Measurements from ENCODE around the gene NAALADL2.
"Not testable (repeated sequence)": the region's sequence is repeated elsewhere in the genome, so short reads cannot be mapped to it uniquely, and the experiment has no call there.

The NAALADL2 gene

GRCh38 chr3:175355801-175356335 is 496.7 kb downstream of the NAALADL2 start:
- no peaks in the 10 kb centered on the region for H3K9me3 ChIP-seq (ENCODE audit: control insufficient read depth, low read length)
- H3K27ac ChIP-seq (ENCODE audit: insufficient read depth, low read depth, low read length, poor library complexity, severe bottlenecking), result no peak overlapping the region
- WGBS, 2 experiments, result 86 to 100% methylated on average over 2 to 3 of the region's 3 CpGs
- H3K27me3 ChIP-seq (ENCODE audit: control insufficient read depth, insufficient read depth, low read length, poor library complexity, severe bottlenecking), result no peaks in the 10 kb centered on the region
- no peaks in the 10 kb centered on the region for H3K36me3 ChIP-seq (ENCODE audit: control insufficient read depth, insufficient read depth, low read length)
- H3K4me1 ChIP-seq (ENCODE audit: control insufficient read depth, insufficient read depth, low read length), result no peaks in the 10 kb centered on the region
- no peak overlapping the region for H3K4me3 ChIP-seq (ENCODE audit: insufficient read depth, low read depth, low read length)

DNA sequence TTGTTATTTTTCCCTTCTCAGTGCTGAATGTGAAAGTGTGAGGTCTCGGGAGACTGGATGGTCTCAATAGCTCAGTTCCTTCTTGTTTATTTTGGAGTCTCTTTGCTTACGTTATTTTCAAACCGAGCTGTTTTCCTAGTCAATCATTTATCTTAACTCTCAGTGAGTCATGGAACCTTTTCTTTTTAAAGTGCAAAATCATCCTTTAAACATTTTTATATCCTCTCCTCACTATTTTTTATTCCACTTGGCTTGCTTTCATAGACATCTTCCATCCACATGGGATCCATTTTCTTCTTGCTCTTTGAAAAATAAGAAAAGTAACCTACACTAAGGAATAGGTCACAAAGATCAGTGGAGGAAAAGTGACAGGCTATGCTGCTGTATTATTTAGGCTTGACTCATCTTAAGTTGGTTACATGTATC is 497.8 kb downstream of the NAALADL2 start:
- no peaks in the 10 kb centered on the region for H3K27me3 ChIP-seq (ENCODE audit: control insufficient read depth, insufficient read depth, low read length, poor library complexity, severe bottlenecking)
- H3K4me1 ChIP-seq (ENCODE audit: control insufficient read depth, insufficient read depth, low read length), result no peaks in the 10 kb centered on the region
- 91 to 99% methylated on average over 3 of the region's 3 CpGs for WGBS, 2 experiments
- no peaks in the 10 kb centered on the region for H3K36me3 ChIP-seq (ENCODE audit: control insufficient read depth, insufficient read depth, low read length)
- H3K4me3 ChIP-seq (ENCODE audit: insufficient read depth, low read depth, low read length), result no peak overlapping the region
- no peak overlapping the region for H3K27ac ChIP-seq (ENCODE audit: insufficient read depth, low read depth, low read length, poor library complexity, severe bottlenecking)
- H3K9me3 ChIP-seq (ENCODE audit: control insufficient read depth, low read length), result no peaks in the 10 kb centered on the region

DNA sequence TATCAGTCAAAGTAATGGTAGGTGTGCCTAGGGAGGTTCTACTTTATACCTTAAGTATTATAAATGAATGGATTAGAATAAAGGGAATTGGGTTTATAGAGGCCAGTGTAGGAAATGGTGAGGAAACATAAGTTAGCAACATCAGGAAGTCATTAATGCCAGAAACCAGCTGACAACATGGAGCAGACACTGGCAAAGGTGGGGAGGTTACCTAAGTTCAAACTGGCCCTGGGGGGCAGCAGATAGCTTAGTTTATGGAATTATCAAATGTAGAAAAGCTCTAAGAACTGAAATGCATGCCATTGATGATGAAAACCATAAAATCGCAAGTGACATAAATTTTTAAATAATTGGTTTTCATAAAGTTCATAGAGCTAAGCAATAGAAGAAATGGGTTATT is 498.6 kb downstream of the NAALADL2 start:
- Histone ChIP-seq H3K9me3 (ENCODE audit: control insufficient read depth, low read length) (no peaks in the 10 kb centered on the region), H3K4me3 (ENCODE audit: insufficient read depth, low read depth, low read length) (no peak overlapping the region), H3K27me3 (ENCODE audit: control insufficient read depth, insufficient read depth, low read length, poor library complexity, severe bottlenecking) (no peaks in the 10 kb centered on the region), H3K4me1 (ENCODE audit: control insufficient read depth, insufficient read depth, low read length) (no peaks in the 10 kb centered on the region), H3K36me3 (ENCODE audit: control insufficient read depth, insufficient read depth, low read length) (no peaks in the 10 kb centered on the region), H3K27ac (ENCODE audit: insufficient read depth, low read depth, low read length, poor library complexity, severe bottlenecking) (no peak overlapping the region)
- 86 to 94% methylated on average over 1 of the region's 1 CpG for WGBS, 2 experiments

- Histone ChIP-seq H3K4me3 (ENCODE audit: insufficient read depth, low read depth, low read length) (no peak overlapping the region), H3K9me3 (ENCODE audit: control insufficient read depth, low read length) (no peaks in the 10 kb centered on the region), H3K36me3 (ENCODE audit: control insufficient read depth, insufficient read depth, low read length) (no peaks in the 10 kb centered on the region), H3K4me1 (ENCODE audit: control insufficient read depth, insufficient read depth, low read length) (no peaks in the 10 kb centered on the region), H3K27ac (ENCODE audit: insufficient read depth, low read depth, low read length, poor library complexity, severe bottlenecking) (no peak overlapping the region), H3K27me3 (ENCODE audit: control insufficient read depth, insufficient read depth, low read length, poor library complexity, severe bottlenecking) (no peaks in the 10 kb centered on the region)
These were observed 499.8 kb downstream of the NAALADL2 start for GRCh38 chr3:175358935-175359334.

DNA sequence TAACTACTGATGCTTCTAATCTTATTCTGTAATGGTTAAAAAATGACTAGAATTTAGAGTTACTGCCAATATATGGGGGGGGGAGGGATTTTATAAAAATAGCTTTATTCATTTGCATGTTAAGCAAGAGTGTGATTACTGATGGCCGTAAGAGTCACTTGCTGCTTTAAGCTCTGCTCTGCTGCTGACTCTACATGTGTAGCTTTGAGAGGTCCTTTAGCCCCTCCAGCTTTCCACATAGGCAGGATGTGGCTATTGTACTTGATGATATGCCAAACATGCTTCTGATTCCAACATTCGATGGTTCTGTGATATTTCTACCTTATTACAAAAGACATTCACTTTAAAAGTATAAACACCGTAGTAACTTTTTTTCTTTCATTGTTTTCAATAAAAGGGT is 511.3 kb downstream of the NAALADL2 start:
- not testable (repeated sequence) for H3K4me1 ChIP-seq (ENCODE audit: control insufficient read depth, insufficient read depth, low read length); H3K27ac ChIP-seq (ENCODE audit: insufficient read depth, low read depth, low read length, poor library complexity, severe bottlenecking); H3K4me3 ChIP-seq (ENCODE audit: insufficient read depth, low read depth, low read length); H3K36me3 ChIP-seq (ENCODE audit: control insufficient read depth, insufficient read depth, low read length); H3K9me3 ChIP-seq (ENCODE audit: control insufficient read depth, low read length); H3K27me3 ChIP-seq (ENCODE audit: control insufficient read depth, insufficient read depth, low read length, poor library complexity, severe bottlenecking)
- WGBS, 2 experiments, result 89 to 96% methylated on average over 2 of the region's 3 CpGs

DNA sequence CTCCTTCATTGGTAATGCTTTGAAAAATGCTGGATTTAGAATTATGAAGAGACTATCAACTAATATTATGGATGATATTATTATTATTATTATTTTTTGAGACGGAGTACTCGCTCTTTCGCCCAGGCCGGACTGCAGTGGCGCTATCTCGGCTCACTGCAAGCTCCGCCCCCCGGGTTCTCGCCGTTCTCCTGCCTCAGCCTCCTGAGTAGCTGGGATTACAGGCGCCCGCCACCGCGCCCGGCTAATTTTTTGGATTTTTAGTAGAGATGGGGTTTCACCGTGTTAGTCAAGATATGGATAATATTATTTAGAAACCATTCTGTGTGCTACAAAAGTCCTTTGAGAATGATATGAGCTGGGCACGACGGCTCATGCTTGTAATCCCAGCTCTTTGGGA is 512.1 kb downstream of the NAALADL2 start:
- H3K27ac ChIP-seq (ENCODE audit: insufficient read depth, low read depth, low read length, poor library complexity, severe bottlenecking); H3K4me1 ChIP-seq (ENCODE audit: control insufficient read depth, insufficient read depth, low read length); H3K27me3 ChIP-seq (ENCODE audit: control insufficient read depth, insufficient read depth, low read length, poor library complexity, severe bottlenecking); H3K4me3 ChIP-seq (ENCODE audit: insufficient read depth, low read depth, low read length); H3K36me3 ChIP-seq (ENCODE audit: control insufficient read depth, insufficient read depth, low read length); H3K9me3 ChIP-seq (ENCODE audit: control insufficient read depth, low read length): not testable (repeated sequence)
- 92 to 94% methylated on average over 18 of the region's 18 CpGs for WGBS, 2 experiments

GRCh38 chr3:175374705-175375104 is 515.6 kb downstream of the NAALADL2 start:
- H3K4me1 ChIP-seq (ENCODE audit: control insufficient read depth, insufficient read depth, low read length), result no peaks in the 10 kb centered on the region
- no CpG with 5 or more reads among the region's 1 CpG for WGBS, 2 experiments
- no peak overlapping the region for H3K27ac ChIP-seq (ENCODE audit: insufficient read depth, low read depth, low read length, poor library complexity, severe bottlenecking)
- no peaks in the 10 kb centered on the region for H3K9me3 ChIP-seq (ENCODE audit: control insufficient read depth, low read length)
- H3K4me3 ChIP-seq (ENCODE audit: insufficient read depth, low read depth, low read length), result no peak overlapping the region
- H3K27me3 ChIP-seq (ENCODE audit: control insufficient read depth, insufficient read depth, low read length, poor library complexity, severe bottlenecking), result no peaks in the 10 kb centered on the region
- no peaks in the 10 kb centered on the region for H3K36me3 ChIP-seq (ENCODE audit: control insufficient read depth, insufficient read depth, low read length)

- Histone ChIP-seq H3K27me3 (ENCODE audit: control insufficient read depth, insufficient read depth, low read length, poor library complexity, severe bottlenecking) (no peaks in the 10 kb centered on the region), H3K36me3 (ENCODE audit: control insufficient read depth, insufficient read depth, low read length) (no peaks in the 10 kb centered on the region), H3K4me3 (ENCODE audit: insufficient read depth, low read depth, low read length) (no peak overlapping the region), H3K9me3 (ENCODE audit: control insufficient read depth, low read length) (no peaks in the 10 kb centered on the region), H3K27ac (ENCODE audit: insufficient read depth, low read depth, low read length, poor library complexity, severe bottlenecking) (no peak overlapping the region), H3K4me1 (ENCODE audit: control insufficient read depth, insufficient read depth, low read length) (no peaks in the 10 kb centered on the region)
- 89 to 93% methylated on average over 2 of the region's 2 CpGs for WGBS, 2 experiments
These were observed 519.2 kb downstream of the NAALADL2 start for GRCh38 chr3:175378348-175378747.

DNA sequence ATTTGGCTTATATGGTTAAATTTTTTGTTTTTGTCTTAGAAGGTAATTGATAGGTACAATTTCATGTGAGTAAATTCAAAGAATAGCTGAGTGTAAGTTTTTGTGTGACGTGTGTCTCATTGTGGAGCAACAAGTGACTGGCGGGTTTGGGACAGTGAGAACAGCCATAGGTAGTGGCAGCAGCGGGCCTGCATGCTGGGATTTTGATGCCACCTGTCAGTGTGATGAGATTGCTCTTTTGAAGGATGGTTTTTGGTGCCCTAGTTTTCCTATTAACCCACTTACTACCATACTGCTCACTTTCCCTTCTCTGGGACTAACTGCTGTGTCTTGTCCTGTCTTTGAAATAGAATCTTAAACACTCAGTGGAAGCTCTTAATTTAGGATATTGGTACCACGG is 522.6 kb downstream of the NAALADL2 start:
- no peaks in the 10 kb centered on the region for H3K9me3 ChIP-seq (ENCODE audit: control insufficient read depth, low read length)
- no peaks in the 10 kb centered on the region for H3K27me3 ChIP-seq (ENCODE audit: control insufficient read depth, insufficient read depth, low read length, poor library complexity, severe bottlenecking)
- WGBS, 2 experiments, result 65 to 69% methylated on average over 3 to 4 of the region's 4 CpGs
- H3K27ac ChIP-seq (ENCODE audit: insufficient read depth, low read depth, low read length, poor library complexity, severe bottlenecking), result no peak overlapping the region
- no peaks in the 10 kb centered on the region for H3K36me3 ChIP-seq (ENCODE audit: control insufficient read depth, insufficient read depth, low read length)
- no peak overlapping the region for H3K4me3 ChIP-seq (ENCODE audit: insufficient read depth, low read depth, low read length)
- H3K4me1 ChIP-seq (ENCODE audit: control insufficient read depth, insufficient read depth, low read length), result no peaks in the 10 kb centered on the region

GRCh38 chr3:175383371-175383770 is 524.2 kb downstream of the NAALADL2 start:
- Histone ChIP-seq H3K36me3 (ENCODE audit: control insufficient read depth, insufficient read depth, low read length) (no peaks in the 10 kb centered on the region), H3K4me1 (ENCODE audit: control insufficient read depth, insufficient read depth, low read length) (no peaks in the 10 kb centered on the region), H3K9me3 (ENCODE audit: control insufficient read depth, low read length) (no peaks in the 10 kb centered on the region), H3K27me3 (ENCODE audit: control insufficient read depth, insufficient read depth, low read length, poor library complexity, severe bottlenecking) (no peaks in the 10 kb centered on the region), H3K4me3 (ENCODE audit: insufficient read depth, low read depth, low read length) (no peak overlapping the region), H3K27ac (ENCODE audit: insufficient read depth, low read depth, low read length, poor library complexity, severe bottlenecking) (no peak overlapping the region)
- 100% methylated on average over 1 of the region's 1 CpG for WGBS, 2 experiments

- Histone ChIP-seq H3K27ac (ENCODE audit: insufficient read depth, low read depth, low read length, poor library complexity, severe bottlenecking) (no peak overlapping the region), H3K27me3 (ENCODE audit: control insufficient read depth, insufficient read depth, low read length, poor library complexity, severe bottlenecking) (no peaks in the 10 kb centered on the region), H3K9me3 (ENCODE audit: control insufficient read depth, low read length) (no peaks in the 10 kb centered on the region), H3K36me3 (ENCODE audit: control insufficient read depth, insufficient read depth, low read length) (no peaks in the 10 kb centered on the region), H3K4me3 (ENCODE audit: insufficient read depth, low read depth, low read length) (no peak overlapping the region), H3K4me1 (ENCODE audit: control insufficient read depth, insufficient read depth, low read length) (no peaks in the 10 kb centered on the region)
- WGBS, 2 experiments, result 91 to 100% methylated on average over 2 to 3 of the region's 3 CpGs
These were observed 524.7 kb downstream of the NAALADL2 start for GRCh38 chr3:175383813-175384212.
